ENCODE measurements around the gene PBX1. TPM values are rescaled to one million over a fixed set of nuclear protein-coding genes. Genes with fewer than 3 reads are reported as not detected.

The PBX1 gene
- total and polyA plus RNA-seq, 2 donors from 2014 or later, result 14.9 to 91.5 TPM

DNA sequence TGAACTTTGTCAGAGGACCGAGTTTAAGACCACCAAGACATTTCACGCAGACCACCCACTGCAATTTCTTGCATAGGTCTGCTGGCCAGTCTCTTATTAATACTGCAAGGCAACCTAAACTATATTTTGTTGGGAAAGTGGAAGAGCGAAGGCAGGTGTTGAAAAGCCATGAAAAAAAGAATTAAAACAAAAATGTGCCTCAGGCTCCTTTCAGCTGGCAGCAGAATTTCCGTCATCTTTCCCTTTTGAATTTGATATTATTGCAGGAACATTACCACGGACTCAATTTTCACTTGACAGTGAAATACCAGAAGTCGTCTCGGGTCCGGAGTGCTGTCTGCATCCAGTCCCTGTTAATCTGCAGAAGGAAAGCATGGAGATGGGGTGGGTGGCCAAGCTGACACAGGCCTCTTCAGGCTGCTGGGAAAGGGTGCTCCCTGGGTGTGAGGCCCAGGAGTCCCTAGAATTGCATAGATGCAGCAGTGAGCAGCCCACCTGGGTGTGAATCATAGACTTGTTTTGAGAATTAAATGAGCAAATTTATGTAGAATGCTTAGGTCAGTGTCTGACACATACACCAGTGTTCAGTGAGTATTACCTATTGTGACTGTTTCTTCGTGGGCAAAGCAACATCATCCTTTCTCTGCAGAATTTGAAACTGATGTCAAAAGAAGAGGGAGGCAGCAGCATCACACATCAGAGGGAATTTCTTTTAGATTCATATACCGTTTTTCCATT, 150.7 kb downstream of the PBX1 start:
- no peak overlapping the region for H3K4me3 ChIP-seq (ENCODE audit: low read length in 3 of 3)
- H3K9me3 ChIP-seq (ENCODE audit: control insufficient read depth in 2 of 3, insufficient read depth in 1 of 3, low read length in 3 of 3), result no peaks in the 10 kb centered on the region
- no peak for DNase-seq
- intact Hi-C loops (cut with DNase I), result no loop called here
- peaks cover 0 to 19% (median 17%) of the 10 kb centered on the region in 3 donors for H3K4me1 ChIP-seq (ENCODE audit: control insufficient read depth in 2 of 3, insufficient read depth in 2 of 3, low read depth in 1 of 3, low read length in 3 of 3)
- TF ChIP-seq, protein P1, sequence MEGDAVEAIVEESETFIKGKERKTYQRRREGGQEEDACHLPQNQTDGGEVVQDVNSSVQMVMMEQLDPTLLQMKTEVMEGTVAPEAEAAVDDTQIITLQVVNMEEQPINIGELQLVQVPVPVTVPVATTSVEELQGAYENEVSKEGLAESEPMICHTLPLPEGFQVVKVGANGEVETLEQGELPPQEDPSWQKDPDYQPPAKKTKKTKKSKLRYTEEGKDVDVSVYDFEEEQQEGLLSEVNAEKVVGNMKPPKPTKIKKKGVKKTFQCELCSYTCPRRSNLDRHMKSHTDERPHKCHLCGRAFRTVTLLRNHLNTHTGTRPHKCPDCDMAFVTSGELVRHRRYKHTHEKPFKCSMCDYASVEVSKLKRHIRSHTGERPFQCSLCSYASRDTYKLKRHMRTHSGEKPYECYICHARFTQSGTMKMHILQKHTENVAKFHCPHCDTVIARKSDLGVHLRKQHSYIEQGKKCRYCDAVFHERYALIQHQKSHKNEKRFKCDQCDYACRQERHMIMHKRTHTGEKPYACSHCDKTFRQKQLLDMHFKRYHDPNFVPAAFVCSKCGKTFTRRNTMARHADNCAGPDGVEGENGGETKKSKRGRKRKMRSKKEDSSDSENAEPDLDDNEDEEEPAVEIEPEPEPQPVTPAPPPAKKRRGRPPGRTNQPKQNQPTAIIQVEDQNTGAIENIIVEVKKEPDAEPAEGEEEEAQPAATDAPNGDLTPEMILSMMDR (IDR thresholded peaks at IDR 0.05; ENCODE audit: borderline replicate concordance, extremely low read depth, insufficient read depth), result no peak
- H3K36me3 ChIP-seq (ENCODE audit: control insufficient read depth in 2 of 3, insufficient read depth in 3 of 3, low read length in 3 of 3), result no peaks in the 10 kb centered on the region
- no peaks in the 10 kb centered on the region for H3K27me3 ChIP-seq (ENCODE audit: control insufficient read depth, insufficient read depth, low read length)
- no peak overlapping the region for H3K9ac ChIP-seq (ENCODE audit: low read length in 3 of 3)
- no peak for FAIRE-seq
- no peak overlapping the region for H3K27ac ChIP-seq (ENCODE audit: low read depth in 2 of 2, low read length in 2 of 2)

DNA sequence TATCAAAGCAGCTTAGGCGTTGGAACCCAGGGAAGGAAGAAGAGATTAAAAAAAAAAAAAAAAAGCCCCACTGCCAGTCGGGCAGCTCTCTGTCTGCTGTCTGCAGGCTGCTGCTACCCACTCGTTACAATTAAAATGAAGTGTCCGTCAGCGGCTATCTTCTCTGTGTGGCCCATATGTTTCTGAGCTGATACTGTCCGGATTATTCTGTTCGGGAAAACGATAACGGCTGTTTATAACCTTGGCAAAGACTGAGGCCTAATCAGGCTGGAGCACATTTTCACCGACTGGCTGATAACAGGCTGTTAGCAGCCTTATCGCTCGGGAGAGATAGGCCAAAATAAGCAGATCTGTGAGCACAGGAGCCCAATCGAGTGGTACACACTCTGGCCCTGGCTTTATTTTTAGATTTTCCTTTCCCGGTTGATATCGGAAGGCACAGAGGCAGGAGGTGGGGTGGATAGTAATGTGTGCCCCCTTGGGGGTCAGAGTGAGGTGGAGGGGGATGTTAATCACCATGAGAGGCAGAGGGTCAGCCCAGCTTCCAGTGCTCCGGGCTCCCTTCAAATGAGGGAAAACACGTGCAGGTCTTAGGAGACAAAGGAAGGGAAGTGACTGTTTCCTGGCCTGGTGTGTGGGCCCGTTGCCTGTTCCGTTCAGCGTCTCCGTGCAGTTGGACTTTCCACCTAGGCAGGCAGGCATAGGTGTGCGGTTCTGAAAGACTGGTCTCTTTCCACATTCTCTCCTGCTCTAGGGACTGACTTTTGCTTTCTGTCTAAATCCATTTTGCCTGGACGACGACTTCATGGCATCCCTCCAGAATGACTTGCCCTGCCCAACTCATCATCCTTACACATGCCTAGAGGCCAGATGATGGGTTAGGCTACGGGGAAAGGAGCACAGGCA, 153.4 kb downstream of the PBX1 start:
- no peaks in the 10 kb centered on the region for H3K9me3 ChIP-seq (ENCODE audit: control insufficient read depth in 2 of 3, insufficient read depth in 1 of 3, low read length in 3 of 3)
- H3K9ac ChIP-seq (ENCODE audit: low read length in 3 of 3), result no peak overlapping the region
- intact Hi-C loops (cut with DNase I), result no loop called here

DNA sequence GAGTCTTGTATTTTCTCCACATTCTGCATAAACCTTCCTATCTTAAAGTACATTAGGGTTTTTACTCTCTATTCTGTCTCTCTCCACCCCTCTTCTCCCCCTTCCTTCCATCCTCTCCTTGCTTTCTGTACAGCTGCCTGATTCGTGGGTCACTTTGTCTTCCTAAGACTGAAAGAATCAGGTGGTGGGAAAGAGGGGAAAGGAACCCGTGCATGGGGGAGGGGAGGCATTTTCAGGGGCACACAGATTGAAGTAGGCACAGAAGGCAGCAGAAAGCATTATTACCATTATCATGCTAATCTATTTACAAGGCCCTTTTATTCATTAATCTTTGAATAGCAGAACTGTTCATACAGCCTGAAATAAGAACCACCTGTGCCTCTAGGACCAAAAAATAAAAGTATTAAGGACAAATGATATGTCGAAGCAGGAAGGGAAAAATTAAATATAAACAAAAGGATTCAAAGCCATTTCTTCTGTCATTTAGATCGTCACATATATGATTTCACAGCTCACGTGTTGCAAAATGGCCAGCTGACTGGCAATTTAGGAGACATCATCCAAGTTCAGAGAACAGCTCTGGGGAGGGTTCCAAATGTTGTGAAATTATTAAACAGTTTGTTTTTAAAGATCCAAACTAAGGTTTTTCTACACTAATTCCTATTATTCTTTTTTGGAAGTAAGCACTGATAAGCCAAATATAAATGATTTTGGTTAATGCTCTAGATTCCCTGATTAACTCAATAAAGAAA, 154.6 kb downstream of the PBX1 start:
- no peaks in the 10 kb centered on the region for H3K27me3 ChIP-seq (ENCODE audit: control insufficient read depth, insufficient read depth, low read length)
- FAIRE-seq, result no peak
- peaks cover 0 to 12% (median 9%) of the 10 kb centered on the region in 3 donors for H3K4me1 ChIP-seq (ENCODE audit: control insufficient read depth in 2 of 3, insufficient read depth in 2 of 3, low read depth in 1 of 3, low read length in 3 of 3)
- H3K9ac ChIP-seq (ENCODE audit: low read length in 3 of 3), result no peak overlapping the region
- H3K4me3 ChIP-seq (ENCODE audit: low read length in 3 of 3), result no peak overlapping the region
- no peak for DNase-seq
- intact Hi-C loops (cut with DNase I), result no loop called here
- H3K36me3 ChIP-seq (ENCODE audit: control insufficient read depth in 2 of 3, insufficient read depth in 3 of 3, low read length in 3 of 3), result no peaks in the 10 kb centered on the region
- no peak overlapping the region for H3K27ac ChIP-seq (ENCODE audit: low read depth in 2 of 2, low read length in 2 of 2)
- no peaks in the 10 kb centered on the region for H3K9me3 ChIP-seq (ENCODE audit: control insufficient read depth in 2 of 3, insufficient read depth in 1 of 3, low read length in 3 of 3)
- TF ChIP-seq, protein P1 (IDR thresholded peaks at IDR 0.05; ENCODE audit: borderline replicate concordance, extremely low read depth, insufficient read depth), result no peak

More for the DNA sequence above, 153.4 kb downstream of the PBX1 start:
- no peaks in the 10 kb centered on the region for H3K36me3 ChIP-seq (ENCODE audit: control insufficient read depth in 2 of 3, insufficient read depth in 3 of 3, low read length in 3 of 3)
- no peak overlapping the region for H3K4me3 ChIP-seq (ENCODE audit: low read length in 3 of 3)
- TF ChIP-seq, protein P1 (IDR thresholded peaks at IDR 0.05; ENCODE audit: borderline replicate concordance, extremely low read depth, insufficient read depth), result no peak
- no peaks in the 10 kb centered on the region for H3K27me3 ChIP-seq (ENCODE audit: control insufficient read depth, insufficient read depth, low read length)
- peaks cover 0 to 16% (median 9%) of the 10 kb centered on the region in 3 donors for H3K4me1 ChIP-seq (ENCODE audit: control insufficient read depth in 2 of 3, insufficient read depth in 2 of 3, low read depth in 1 of 3, low read length in 3 of 3)
- DNase-seq (peak in 3 of 5 donors; percentile 34 to 65 (median 62)), FAIRE-seq (no peak)
- H3K27ac ChIP-seq (ENCODE audit: low read depth in 2 of 2, low read length in 2 of 2), result peak overlapping the region; percentile 45 to 78

All from kidney (tissue), 14 donors.